Right atrium auricular region (tissue), 2 donors: ENCODE results near the gene CCDC12. TPM values are rescaled to one million over a fixed set of nuclear protein-coding genes. Genes with fewer than 3 reads are reported as not detected.

Experiments
- DNase-seq: peaks from one replicate; pipeline ENCODE4 v3.0.0-alpha.2; 2019; ENCODE audit warnings: low spot score
- H3K27ac ChIP-seq, 2 donors: fragments of 200-600 bp; sonication (generic); 1 replicate in 1 of 2; 2 replicates in 1 of 2; pipeline ENCODE4 v1.5.1; 2016 to 2019
- H3K27me3 ChIP-seq, 2 donors: fragments of 200-600 bp; sonication (generic); one replicate each; pipeline versions ENCODE4 v1.5.1 to v1.6.0; 2017 to 2019
- H3K36me3 ChIP-seq: fragments of 200-600 bp; sonication (generic); one replicate; pipeline ENCODE4 v1.5.1; 2016
- H3K4me1 ChIP-seq, 2 donors: fragments of 200-600 bp; sonication (generic); one replicate each; pipeline versions ENCODE4 v1.5.1 to v1.6.0; 2017 to 2019
- H3K4me3 ChIP-seq, 2 donors: fragments of 200-600 bp; sonication (generic); 1 replicate in 1 of 2; 2 replicates in 1 of 2; pipeline ENCODE4 v1.5.1; 2017 to 2019; ENCODE audit warnings: mild to moderate bottlenecking in 1 of 2, moderate library complexity in 1 of 2
- H3K9me3 ChIP-seq, 2 donors: fragments of 200-600 bp; sonication (generic); one replicate each; pipeline ENCODE4 v1.5.1; 2019
- CTCF ChIP-seq, 2 donors: fragments of 200-600 bp; sonication (generic); IDR thresholded peaks; one replicate each; pipeline ENCODE4 v1.5.1; 2019; ENCODE audit warnings: antibody characterized with exemption in 2 of 2
- total RNA-seq, 2 donors: library from RNA; depleted of rRNA; stranded (reverse); fragments of >200 nt; gene quantifications; one replicate each; pipeline ENCODE4 v1.1.0, GENCODE V29; 2016

CCDC12 gene
- total RNA-seq, 2 donors from 2014 or later = 27.5 to 38.6 TPM

DNA sequence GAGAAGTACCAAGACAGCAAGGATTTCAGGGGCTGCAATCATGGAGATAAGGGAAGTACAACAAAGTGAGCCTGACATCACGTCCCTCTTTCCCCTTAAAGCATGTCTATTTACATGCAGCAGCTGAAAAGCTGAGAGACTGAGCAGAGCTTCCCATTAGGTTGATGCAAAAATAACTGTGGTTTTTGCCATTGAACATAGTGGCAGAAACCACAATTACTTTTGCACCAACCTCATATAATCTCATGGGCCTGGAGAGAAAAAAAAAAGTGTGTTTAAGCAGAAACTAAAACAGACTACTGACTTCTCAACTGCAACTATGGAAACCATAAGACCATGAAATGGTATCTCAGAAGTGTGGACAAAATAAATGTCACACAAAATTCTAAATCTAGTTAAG is 48.3 kb downstream of the CCDC12 start:
- peak overlapping the region; percentile 85 to 91 for H3K27ac ChIP-seq

DNA sequence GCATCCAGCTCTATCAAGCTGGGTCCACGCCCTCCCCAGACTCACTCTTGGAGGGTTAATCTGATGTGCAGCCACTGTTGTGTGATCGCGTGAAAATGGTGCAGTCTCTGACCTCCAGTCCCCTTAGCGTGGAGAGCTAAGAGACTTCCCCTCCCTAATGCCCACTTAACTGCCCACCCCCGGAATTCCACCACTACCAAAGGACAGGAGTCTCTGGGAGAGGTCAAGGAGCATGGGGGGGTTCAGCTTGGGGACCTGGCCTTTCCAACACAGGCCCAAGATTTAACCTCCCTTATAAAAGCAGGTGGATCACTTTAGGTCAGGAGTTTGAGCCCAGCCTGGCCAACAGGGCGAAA is 48.8 kb downstream of the CCDC12 start:
- Histone ChIP-seq H3K9me3 (no peaks in the 10 kb centered on the region), H3K4me3 (no peak overlapping the region), H3K4me1 (peaks cover 0 to 97% of the 10 kb centered on the region in 2 donors), H3K27ac (peak overlapping the region; percentile 85 to 91), H3K27me3 (no peaks in the 10 kb centered on the region), H3K36me3 (peaks cover 33% of the 10 kb centered on the region)
- no peak for TF ChIP-seq CTCF (IDR thresholded peaks at IDR 0.05)
- no peak for DNase-seq

More for the DNA sequence above, 48.3 kb downstream of the CCDC12 start:
- Histone ChIP-seq H3K4me3 (no peak overlapping the region), H3K4me1 (peaks cover 0 to 100% of the 10 kb centered on the region in 2 donors), H3K27me3 (no peaks in the 10 kb centered on the region), H3K9me3 (no peaks in the 10 kb centered on the region), H3K36me3 (peaks cover 27% of the 10 kb centered on the region)
- no peak for TF ChIP-seq CTCF (IDR thresholded peaks at IDR 0.05)
- DNase-seq = no peak

DNA sequence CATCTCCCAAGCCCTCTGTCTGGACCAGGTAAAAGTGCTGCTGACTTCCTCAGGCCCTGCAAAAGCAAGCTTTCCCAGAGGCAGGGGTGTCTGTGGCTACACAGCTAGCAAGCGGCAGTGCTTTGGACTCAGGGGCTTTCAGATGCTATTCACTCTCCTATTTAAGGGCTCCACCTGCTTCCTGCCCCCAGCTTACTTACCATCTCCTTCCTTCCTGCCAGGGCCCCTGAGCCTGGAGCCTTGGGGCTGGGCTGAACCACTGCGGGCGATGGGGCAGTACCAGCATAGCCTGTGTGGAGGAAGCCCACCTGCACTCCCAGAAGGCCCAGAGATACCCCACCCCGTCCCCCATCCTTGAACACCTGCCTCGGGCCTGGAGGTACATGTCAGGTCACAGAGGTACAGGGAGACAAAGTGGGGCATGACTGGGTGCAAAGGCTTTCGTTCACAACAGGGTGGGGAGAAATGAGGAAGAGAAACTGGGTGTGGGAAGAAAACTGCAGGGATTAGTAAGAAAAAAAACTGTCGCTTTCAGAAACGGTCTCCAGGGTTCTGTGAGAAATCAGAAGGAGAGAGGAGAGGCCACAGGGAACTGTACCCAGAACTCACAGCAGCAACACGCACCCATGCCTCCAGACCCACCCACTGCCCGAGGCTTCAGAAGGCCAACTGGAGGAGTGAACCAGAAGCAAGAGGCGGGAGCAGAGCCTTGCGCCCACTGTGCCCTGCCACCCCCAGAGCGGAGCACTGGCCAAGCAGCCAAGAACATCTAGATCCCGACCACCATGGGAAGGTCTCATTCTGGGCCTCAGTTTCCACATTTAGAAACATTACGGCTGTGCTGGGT is 49.5 kb downstream of the CCDC12 start:
- no peaks in the 10 kb centered on the region for H3K27me3 ChIP-seq
- no peaks in the 10 kb centered on the region for H3K9me3 ChIP-seq
- peaks cover 39% of the 10 kb centered on the region for H3K36me3 ChIP-seq
- no peak for DNase-seq
- peaks cover 0 to 91% of the 10 kb centered on the region in 2 donors for H3K4me1 ChIP-seq
- TF ChIP-seq CTCF (IDR thresholded peaks at IDR 0.05) = no peak
- H3K27ac ChIP-seq = peak overlapping the region; percentile 85 to 91
- no peak overlapping the region for H3K4me3 ChIP-seq

GRCh38 chr3:46926447-46926846 is 50.1 kb downstream of the CCDC12 start:
- TF ChIP-seq CTCF (IDR thresholded peaks at IDR 0.05) = no peak
- Histone ChIP-seq H3K27me3 (no peaks in the 10 kb centered on the region), H3K4me3 (no peak overlapping the region), H3K36me3 (peaks cover 45% of the 10 kb centered on the region), H3K9me3 (no peaks in the 10 kb centered on the region), H3K27ac (peak overlapping the region; percentile 85 to 91), H3K4me1 (peaks cover 0 to 85% of the 10 kb centered on the region in 2 donors)
- DNase-seq = no peak

- TF ChIP-seq CTCF (IDR thresholded peaks at IDR 0.05) = no peak
- H3K36me3 ChIP-seq = peaks cover 49% of the 10 kb centered on the region
Observed at GRCh38 chr3:46926039-46926438, 50.5 kb downstream of the CCDC12 start.

More at GRCh38 chr3:46926039-46926438, 50.5 kb downstream of the CCDC12 start:
- no peak for DNase-seq
- H3K27ac ChIP-seq = peak overlapping the region; percentile 85 to 91
- H3K9me3 ChIP-seq = no peaks in the 10 kb centered on the region
- H3K4me1 ChIP-seq = peaks cover 0 to 81% of the 10 kb centered on the region in 2 donors
- H3K27me3 ChIP-seq = no peaks in the 10 kb centered on the region
- H3K4me3 ChIP-seq = no peak overlapping the region
